GM12891 (cell line): ENCODE measurements around the gene HECTD4.

Source experiments
- POLR2A ChIP-seq: IDR thresholded peaks from 2 replicates; pipeline ENCODE4 v1.6.1; 2011; ENCODE audit warnings: low read depth, low read length, control low read depth
- POLR2AphosphoS5 ChIP-seq: IDR thresholded peaks from 2 replicates; pipeline ENCODE4 v1.6.1; 2011; ENCODE audit warnings: low read depth, low read length, control low read depth
- SPI1 ChIP-seq: IDR thresholded peaks from 2 replicates; pipeline ENCODE4 v1.6.1; 2011; ENCODE audit warnings: low read depth, low read length, control low read depth
- TAF1 ChIP-seq: IDR thresholded peaks from 2 replicates; pipeline ENCODE4 v1.6.1; 2011; ENCODE audit warnings: low read depth, low read length, control low read depth

GRCh38 chr12:112196196-112196875, 185.9 kb downstream of the HECTD4 start:
- TF ChIP-seq POLR2A (no peak), POLR2AphosphoS5 (no peak), TAF1 (no peak), SPI1 (no peak)
